Coronary artery (tissue), 2 donors: Measurements from ENCODE around the gene ZNF213.
A peak's percentile ranks its signal among the peaks of the same experiment; 100 is the strongest.

Source experiments
- DNase-seq: peaks from one replicate; pipeline ENCODE4 v3.0.0-alpha.2; 2017; ENCODE audit warnings: low spot score
- H3K27ac ChIP-seq, 2 donors: fragments of 200-600 bp; sonication (generic); one replicate each; pipeline ENCODE4 v1.5.1; 2016 to 2019
- H3K4me3 ChIP-seq: fragments of 200-600 bp; sonication (generic); 2 replicates; pipeline ENCODE4 v1.5.1; 2016; ENCODE audit warnings: mild to moderate bottlenecking, moderate library complexity
- CTCF ChIP-seq: fragments of 200-600 bp; sonication (generic); IDR thresholded peaks from one replicate; pipeline ENCODE4 v1.5.1; 2019; ENCODE audit warnings: antibody characterized with exemption

Gene ZNF213

GRCh38 chr16:3096362-3096761 lies 38.5 kb upstream of the ZNF213 start:
- no peak overlapping the region for H3K4me3 ChIP-seq
- no peak for DNase-seq
- no peak overlapping the region for H3K27ac ChIP-seq
- TF ChIP-seq CTCF = no peak

- no peak for DNase-seq
Measured at GRCh38 chr16:3097266-3097665, 37.6 kb upstream of the ZNF213 start.

GRCh38 chr16:3098459-3099394 lies 36.1 kb upstream of the ZNF213 start, which contains the start of gene ZSCAN10:
TSS of gene ZSCAN10 (minus strand) at chr16:3099294. CDS start at chr16:3092937, 6,357 bp downstream.
- Histone ChIP-seq H3K4me3 (peak within 1 kb of the TSS; percentile 51), H3K27ac (peak within 1 kb of the TSS in 1 of 2 donors; percentile 28)
- DNase-seq = no peak

More at GRCh38 chr16:3097266-3097665, 37.6 kb upstream of the ZNF213 start:
- TF ChIP-seq CTCF = no peak
- Histone ChIP-seq H3K4me3 (no peak overlapping the region), H3K27ac (no peak overlapping the region)

GRCh38 chr16:3099395-3099731 lies 35.5 kb upstream of the ZNF213 start:
- Histone ChIP-seq H3K27ac (no peak overlapping the region), H3K4me3 (peak overlapping the region; percentile 51)
- no peak for DNase-seq
- no peak for TF ChIP-seq CTCF

More at GRCh38 chr16:3098459-3099394, 36.1 kb upstream of the ZNF213 start, which contains the start of gene ZSCAN10:
- TF ChIP-seq CTCF = no peak

- TF ChIP-seq CTCF = no peak
- Histone ChIP-seq H3K27ac (peak overlapping the region in 1 of 2 donors; percentile 28), H3K4me3 (peak overlapping the region; percentile 51)
Measured at GRCh38 chr16:3099732-3100499, 34.9 kb upstream of the ZNF213 start.

GRCh38 chr16:3101018-3101840 lies 33.6 kb upstream of the ZNF213 start:
- Histone ChIP-seq H3K27ac (peak overlapping the region in 1 of 2 donors; percentile 40), H3K4me3 (no peak overlapping the region)
- peak; percentile 24 for TF ChIP-seq CTCF
- no peak for DNase-seq

More at GRCh38 chr16:3099732-3100499, 34.9 kb upstream of the ZNF213 start:
- DNase-seq = no peak
